CD8-positive, alpha-beta memory T cell (primary cell): Measurements from ENCODE around the gene SOCS3. TPM values are rescaled to one million over a fixed set of nuclear protein-coding genes. Genes with fewer than 3 reads are reported as not detected.

Source experiments
- CTCF ChIA-PET: fragments of 350-600 bp; sonication (Branson Sonifier 250); formaldehyde crosslinking; loops from one replicate; lab custom pipeline; 2021; ENCODE audit warnings: antibody characterized with exemption; lab: Charles Lee
- POLR2A ChIA-PET: fragments of 350-600 bp; sonication (Branson Sonifier 250); formaldehyde crosslinking; loops from one replicate; lab custom pipeline; 2021; ENCODE audit warnings: antibody characterized with exemption; lab: Charles Lee
- DNase-seq, 5 donors: peaks; one replicate each; pipeline versions ENCODE4 v3.0.0 to v3.0.0-alpha.2; 2020 to 2022; ENCODE audit warnings: mixed read lengths in 1 of 5
- H3K27ac ChIP-seq: one replicate; pipeline ENCODE4 v1.7.0; 2013; ENCODE audit warnings: low read depth, mild to moderate bottlenecking, low read length, moderate library complexity
- H3K27me3 ChIP-seq: 2 replicates; pipeline ENCODE4 v1.7.0; 2013; ENCODE audit warnings: low read length, mild to moderate bottlenecking; ENCODE audit not compliant: insufficient read depth, poor library complexity, severe bottlenecking
- H3K36me3 ChIP-seq: 2 replicates; pipeline ENCODE4 v1.7.0; 2013; ENCODE audit warnings: mild to moderate bottlenecking, low read length, moderate library complexity; ENCODE audit not compliant: insufficient read depth
- H3K4me1 ChIP-seq: 2 replicates; pipeline ENCODE4 v1.7.0; 2013; ENCODE audit warnings: mild to moderate bottlenecking, low read length, moderate library complexity; ENCODE audit not compliant: insufficient read depth
- H3K4me3 ChIP-seq: 2 replicates; pipeline ENCODE4 v1.7.0; 2013; ENCODE audit warnings: mild to moderate bottlenecking, low read length
- H3K9me3 ChIP-seq: 2 replicates; pipeline ENCODE4 v1.7.0; 2013; ENCODE audit warnings: mild to moderate bottlenecking, low read length
- H3K27ac Mint-ChIP-seq, 8 donors: one replicate each; pipeline ENCODE4 v1.8.0; 2020 to 2021; ENCODE audit warnings: mixed read lengths in 8 of 8, mild to moderate bottlenecking in 6 of 8, inconsistent platforms in 3 of 8, moderate library complexity in 3 of 8
- H3K27me3 Mint-ChIP-seq, 2 donors: one replicate each; pipeline ENCODE4 v1.8.0; 2020 to 2021; ENCODE audit warnings: mixed read lengths in 2 of 2, mild to moderate bottlenecking in 1 of 2, moderate library complexity in 1 of 2
- H3K36me3 Mint-ChIP-seq, 3 donors: one replicate each; pipeline ENCODE4 v1.8.0; 2020 to 2021; ENCODE audit warnings: mixed read lengths in 3 of 3, inconsistent platforms in 1 of 3, mild to moderate bottlenecking in 1 of 3
- H3K4me1 Mint-ChIP-seq, 3 donors: one replicate each; pipeline ENCODE4 v1.8.0; 2020 to 2021; ENCODE audit warnings: mixed read lengths in 3 of 3, inconsistent platforms in 1 of 3, mild to moderate bottlenecking in 1 of 3
- H3K4me3 Mint-ChIP-seq, 7 donors: one replicate each; pipeline ENCODE4 v1.8.0; 2020 to 2021; ENCODE audit warnings: mixed read lengths in 7 of 7, mild to moderate bottlenecking in 6 of 7, moderate library complexity in 4 of 7, inconsistent platforms in 2 of 7
- H3K9me3 Mint-ChIP-seq, 5 donors: one replicate each; pipeline ENCODE4 v1.8.0; 2020 to 2022; ENCODE audit warnings: mixed read lengths in 5 of 5, mild to moderate bottlenecking in 3 of 5, moderate library complexity in 2 of 5, inconsistent platforms in 1 of 5
- polyA plus RNA-seq: library from polyadenylated mRNA; unstranded; fragments of 300-500 nt; fragmentation: Illumina TruSeq; gene quantifications from one replicate; pipeline ENCODE4 v1.2.3, GENCODE V29; 2021
- total RNA-seq, 2 experiments: library from RNA; stranded (reverse); gene quantifications; one replicate each; pipeline ENCODE4 v1.2.3, GENCODE V29; 2021

SOCS3 gene
- total and polyA plus RNA-seq, 3 experiments from 2014 or later, result 26.9 to 38.9 (median 27.4) TPM

GRCh38 chr17:78365561-78366108 is 5.8 kb upstream of the SOCS3 start:
- Histone ChIP-seq H3K4me1 (peaks cover 10% of the 10 kb centered on the region), H3K9me3 (no peaks in the 10 kb centered on the region), H3K36me3 (no peaks in the 10 kb centered on the region), H3K27ac (no peak overlapping the region), H3K4me3 (no peak overlapping the region), H3K27me3 (no peaks in the 10 kb centered on the region)
- ChIA-PET POLR2A (no interaction called here), CTCF (no interaction called here)
- no peaks in the 10 kb centered on the region for H3K36me3 Mint-ChIP-seq
- no peak overlapping the region for H3K4me3 Mint-ChIP-seq
- no peaks in the 10 kb centered on the region for H3K9me3 Mint-ChIP-seq
- peak overlapping the region in 1 of 8 donors; percentile 70 for H3K27ac Mint-ChIP-seq
- no peaks in the 10 kb centered on the region for H3K27me3 Mint-ChIP-seq
- DNase-seq, result no peak
- H3K4me1 Mint-ChIP-seq, result peaks cover 0 to 14% (median 10%) of the 10 kb centered on the region in 3 donors

GRCh38 chr17:78364436-78365281 is 4.8 kb upstream of the SOCS3 start:
- Histone ChIP-seq H3K27me3 (no peaks in the 10 kb centered on the region), H3K27ac (no peak overlapping the region), H3K4me1 (peaks cover 13% of the 10 kb centered on the region), H3K9me3 (no peaks in the 10 kb centered on the region), H3K4me3 (no peak overlapping the region), H3K36me3 (no peaks in the 10 kb centered on the region)
- Mint-ChIP-seq H3K9me3 (no peaks in the 10 kb centered on the region), H3K27ac (peak overlapping the region in 3 of 8 donors; percentile 35 to 67 (median 43)), H3K4me1 (peaks cover 0 to 15% (median 11%) of the 10 kb centered on the region in 3 donors), H3K4me3 (peak overlapping the region in 1 of 7 donors; percentile 2), H3K36me3 (no peaks in the 10 kb centered on the region), H3K27me3 (no peaks in the 10 kb centered on the region)
- no peak for DNase-seq
- ChIA-PET POLR2A (no interaction called here), CTCF (interaction anchor here (0.9 to 1.8 kb wide), 2 partner anchors 51 to 57 kb away, joined by 4 to 9 read pairs; no protein-coding TSS in a partner anchor)

- POLR2A ChIA-PET, result interaction anchor here (0.6 to 1.0 kb wide), 2 partner anchors 15 to 120 kb away, joined by 3 to 4 read pairs; partner anchors contain the start of gene PGS1
- CTCF ChIA-PET, result interaction anchor here (1.2 to 3.7 kb wide), 5 partner anchors 19 to 60 kb away, joined by 4 to 27 read pairs (median 14); no protein-coding TSS in a partner anchor
Observed at GRCh38 chr17:78362671-78363070, 2.8 kb upstream of the SOCS3 start.

GRCh38 chr17:78362232-78362631 is 2.4 kb upstream of the SOCS3 start:
- peak overlapping the region in 1 of 7 donors; percentile 17 for H3K4me3 Mint-ChIP-seq
- no peaks in the 10 kb centered on the region for H3K27me3 Mint-ChIP-seq
- Histone ChIP-seq H3K4me1 (peaks cover 27% of the 10 kb centered on the region), H3K4me3 (no peak overlapping the region), H3K27ac (no peak overlapping the region), H3K27me3 (no peaks in the 10 kb centered on the region), H3K9me3 (no peaks in the 10 kb centered on the region), H3K36me3 (peaks cover 15% of the 10 kb centered on the region)
- peaks cover 0 to 13% (median 0%) of the 10 kb centered on the region in 3 donors for H3K36me3 Mint-ChIP-seq
- POLR2A ChIA-PET, result interaction anchor here (1.0 kb wide), 1 partner anchor 16 kb away, joined by 4 read pairs; the partner anchor contains the start of gene PGS1
- CTCF ChIA-PET, result interaction anchor here (1.2 to 3.7 kb wide), 6 partner anchors 19 to 60 kb away, joined by 4 to 27 read pairs (median 12); no protein-coding TSS in a partner anchor
- peak overlapping the region in 2 of 8 donors; percentile 53 to 60 for H3K27ac Mint-ChIP-seq
- DNase-seq, result peak in 1 of 5 donors; percentile 61
- peaks cover 14 to 31% (median 21%) of the 10 kb centered on the region in 3 donors for H3K4me1 Mint-ChIP-seq
- no peaks in the 10 kb centered on the region for H3K9me3 Mint-ChIP-seq

More at GRCh38 chr17:78362671-78363070, 2.8 kb upstream of the SOCS3 start:
- Histone ChIP-seq H3K4me3 (no peak overlapping the region), H3K36me3 (peaks cover 12% of the 10 kb centered on the region), H3K27ac (no peak overlapping the region), H3K9me3 (no peaks in the 10 kb centered on the region), H3K4me1 (peaks cover 22% of the 10 kb centered on the region), H3K27me3 (no peaks in the 10 kb centered on the region)
- Mint-ChIP-seq H3K4me3 (peak overlapping the region in 1 of 7 donors; percentile 17), H3K9me3 (no peaks in the 10 kb centered on the region), H3K27me3 (no peaks in the 10 kb centered on the region), H3K4me1 (peaks cover 10 to 27% (median 17%) of the 10 kb centered on the region in 3 donors), H3K36me3 (peaks cover 0 to 9% (median 0%) of the 10 kb centered on the region in 3 donors), H3K27ac (peak overlapping the region in 1 of 8 donors; percentile 53)
- DNase-seq, result no peak

GRCh38 chr17:78361225-78361701 is 1.4 kb upstream of the SOCS3 start:
- H3K36me3 Mint-ChIP-seq, result peaks cover 0 to 15% (median 0%) of the 10 kb centered on the region in 3 donors
- ChIA-PET POLR2A (interaction anchor here (1.0 to 1.4 kb wide), 2 partner anchors 17 to 110 kb away, joined by 3 to 5 read pairs; no protein-coding TSS in a partner anchor), CTCF (interaction anchor here (0.9 to 3.7 kb wide), 23 partner anchors 8 to 459 kb away, joined by 3 to 27 read pairs (median 6); no protein-coding TSS in a partner anchor)
- peaks cover 34% of the 10 kb centered on the region for H3K4me1 ChIP-seq
- H3K36me3 ChIP-seq, result peaks cover 15% of the 10 kb centered on the region
- H3K27me3 Mint-ChIP-seq, result no peaks in the 10 kb centered on the region
- no peak for DNase-seq
- no peaks in the 10 kb centered on the region for H3K27me3 ChIP-seq
- peaks cover 24 to 41% (median 29%) of the 10 kb centered on the region in 3 donors for H3K4me1 Mint-ChIP-seq
- no peak overlapping the region for H3K27ac ChIP-seq
- peak overlapping the region; percentile 32 to 98 (median 60) for H3K4me3 Mint-ChIP-seq
- no peak overlapping the region for H3K4me3 ChIP-seq
- H3K9me3 ChIP-seq, result no peaks in the 10 kb centered on the region
- H3K27ac Mint-ChIP-seq, result peak overlapping the region in 7 of 8 donors; percentile 21 to 93 (median 82)
- H3K9me3 Mint-ChIP-seq, result no peaks in the 10 kb centered on the region

- ChIA-PET CTCF (interaction anchor here (0.9 to 3.7 kb wide), 24 partner anchors 9 to 459 kb away, joined by 3 to 27 read pairs (median 6); no protein-coding TSS in a partner anchor), POLR2A (interaction anchor here (1.0 to 1.4 kb wide), 2 partner anchors 16 to 109 kb away, joined by 3 to 5 read pairs; no protein-coding TSS in a partner anchor)
- Mint-ChIP-seq H3K4me1 (peaks cover 30 to 47% (median 36%) of the 10 kb centered on the region in 3 donors), H3K4me3 (peak overlapping the region; percentile 80 to 98 (median 87)), H3K27me3 (no peaks in the 10 kb centered on the region), H3K36me3 (peaks cover 0 to 15% (median 0%) of the 10 kb centered on the region in 3 donors), H3K9me3 (no peaks in the 10 kb centered on the region), H3K27ac (peak overlapping the region; percentile 53 to 96 (median 86))
- Histone ChIP-seq H3K27me3 (no peaks in the 10 kb centered on the region), H3K4me1 (peaks cover 40% of the 10 kb centered on the region), H3K9me3 (no peaks in the 10 kb centered on the region), H3K4me3 (peak overlapping the region; percentile 67), H3K36me3 (peaks cover 15% of the 10 kb centered on the region), H3K27ac (peak overlapping the region; percentile 72)
- peak; percentile 78 to 89 (median 85) for DNase-seq
Observed at GRCh38 chr17:78360371-78361224, 721 bp upstream of the SOCS3 start.
